ENCODE data around the gene LILRA2.

DNA sequence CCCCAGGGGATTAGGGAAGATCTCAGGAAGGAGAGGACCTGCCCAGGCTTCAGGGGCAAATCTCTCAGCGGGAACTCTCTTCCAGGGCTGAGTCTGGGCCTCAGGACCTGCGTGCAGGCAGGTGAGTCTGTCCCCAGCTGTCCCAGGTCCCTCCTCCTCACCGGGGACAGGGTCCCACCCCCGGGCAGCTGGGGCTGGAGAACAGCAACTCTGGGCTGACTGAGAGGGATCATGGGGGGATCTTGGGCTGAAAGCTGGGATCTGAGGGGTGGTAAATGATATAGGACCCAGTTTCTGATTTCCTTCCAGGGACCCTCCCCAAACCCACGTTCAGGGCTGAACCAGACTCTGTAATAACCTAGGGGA, 34.2 kb downstream of the LILRA2 start:
- TF ChIP-seq CTCF (IDR thresholded peaks at IDR 0.05) = no peak
- no peak for TF ChIP-seq POLR2AphosphoS5 (IDR thresholded peaks at IDR 0.05)
- no peak for TF ChIP-seq POLR2A (IDR thresholded peaks at IDR 0.05)

Data from prostate gland (tissue), 2 donors.